Activated CD8-positive, alpha-beta memory T cell treated with anti-CD3 and anti-CD28 coated beads for 24 hours (primary cell): ENCODE data around the gene IKZF2.

Experiments used
- DNase-seq: peaks from one replicate; pipeline ENCODE4 v3.0.0-alpha.2; 2020

The IKZF2 gene

GRCh38 chr2:212953170-212953920 lies 198.1 kb downstream of the IKZF2 start:
- DNase-seq: no peak

GRCh38 chr2:212949786-212950185 lies 201.6 kb downstream of the IKZF2 start:
- DNase-seq: no peak
